CD8-positive, alpha-beta memory T cell (primary cell): ENCODE results near the gene RUBCN. TPM values are rescaled to one million over a fixed set of nuclear protein-coding genes. Genes with fewer than 3 reads are reported as not detected.
"Not testable (repeated sequence)": the region's sequence is repeated elsewhere in the genome, so short reads cannot be mapped to it uniquely, and the experiment has no call there.

ENCODE experiments used
- CTCF ChIA-PET: fragments of 350-600 bp; sonication (Branson Sonifier 250); formaldehyde crosslinking; loops from one replicate; lab custom pipeline; 2021; ENCODE audit warnings: antibody characterized with exemption; lab: Charles Lee
- POLR2A ChIA-PET: fragments of 350-600 bp; sonication (Branson Sonifier 250); formaldehyde crosslinking; loops from one replicate; lab custom pipeline; 2021; ENCODE audit warnings: antibody characterized with exemption; lab: Charles Lee
- DNase-seq, 5 donors: peaks; one replicate each; pipeline versions ENCODE4 v3.0.0 to v3.0.0-alpha.2; 2020 to 2022; ENCODE audit warnings: mixed read lengths in 1 of 5
- H3K27ac ChIP-seq: one replicate; pipeline ENCODE4 v1.7.0; 2013; ENCODE audit warnings: low read depth, mild to moderate bottlenecking, low read length, moderate library complexity
- H3K27me3 ChIP-seq: 2 replicates; pipeline ENCODE4 v1.7.0; 2013; ENCODE audit warnings: low read length, mild to moderate bottlenecking; ENCODE audit not compliant: insufficient read depth, poor library complexity, severe bottlenecking
- H3K36me3 ChIP-seq: 2 replicates; pipeline ENCODE4 v1.7.0; 2013; ENCODE audit warnings: mild to moderate bottlenecking, low read length, moderate library complexity; ENCODE audit not compliant: insufficient read depth
- H3K4me1 ChIP-seq: 2 replicates; pipeline ENCODE4 v1.7.0; 2013; ENCODE audit warnings: mild to moderate bottlenecking, low read length, moderate library complexity; ENCODE audit not compliant: insufficient read depth
- H3K4me3 ChIP-seq: 2 replicates; pipeline ENCODE4 v1.7.0; 2013; ENCODE audit warnings: mild to moderate bottlenecking, low read length
- H3K9me3 ChIP-seq: 2 replicates; pipeline ENCODE4 v1.7.0; 2013; ENCODE audit warnings: mild to moderate bottlenecking, low read length
- H3K27ac Mint-ChIP-seq, 8 donors: one replicate each; pipeline ENCODE4 v1.8.0; 2020 to 2021; ENCODE audit warnings: mixed read lengths in 8 of 8, mild to moderate bottlenecking in 6 of 8, inconsistent platforms in 3 of 8, moderate library complexity in 3 of 8
- H3K27me3 Mint-ChIP-seq, 2 donors: one replicate each; pipeline ENCODE4 v1.8.0; 2020 to 2021; ENCODE audit warnings: mixed read lengths in 2 of 2, mild to moderate bottlenecking in 1 of 2, moderate library complexity in 1 of 2
- H3K36me3 Mint-ChIP-seq, 3 donors: one replicate each; pipeline ENCODE4 v1.8.0; 2020 to 2021; ENCODE audit warnings: mixed read lengths in 3 of 3, inconsistent platforms in 1 of 3, mild to moderate bottlenecking in 1 of 3
- H3K4me1 Mint-ChIP-seq, 3 donors: one replicate each; pipeline ENCODE4 v1.8.0; 2020 to 2021; ENCODE audit warnings: mixed read lengths in 3 of 3, inconsistent platforms in 1 of 3, mild to moderate bottlenecking in 1 of 3
- H3K4me3 Mint-ChIP-seq, 7 donors: one replicate each; pipeline ENCODE4 v1.8.0; 2020 to 2021; ENCODE audit warnings: mixed read lengths in 7 of 7, mild to moderate bottlenecking in 6 of 7, moderate library complexity in 4 of 7, inconsistent platforms in 2 of 7
- H3K9me3 Mint-ChIP-seq, 5 donors: one replicate each; pipeline ENCODE4 v1.8.0; 2020 to 2022; ENCODE audit warnings: mixed read lengths in 5 of 5, mild to moderate bottlenecking in 3 of 5, moderate library complexity in 2 of 5, inconsistent platforms in 1 of 5
- polyA plus RNA-seq: library from polyadenylated mRNA; unstranded; fragments of 300-500 nt; fragmentation: Illumina TruSeq; gene quantifications from one replicate; pipeline ENCODE4 v1.2.3, GENCODE V29; 2021
- total RNA-seq, 2 experiments: library from RNA; stranded (reverse); gene quantifications; one replicate each; pipeline ENCODE4 v1.2.3, GENCODE V29; 2021

The RUBCN gene
- total and polyA plus RNA-seq, 3 experiments from 2014 or later, result 26.6 to 45.9 (median 43.2) TPM

DNA sequence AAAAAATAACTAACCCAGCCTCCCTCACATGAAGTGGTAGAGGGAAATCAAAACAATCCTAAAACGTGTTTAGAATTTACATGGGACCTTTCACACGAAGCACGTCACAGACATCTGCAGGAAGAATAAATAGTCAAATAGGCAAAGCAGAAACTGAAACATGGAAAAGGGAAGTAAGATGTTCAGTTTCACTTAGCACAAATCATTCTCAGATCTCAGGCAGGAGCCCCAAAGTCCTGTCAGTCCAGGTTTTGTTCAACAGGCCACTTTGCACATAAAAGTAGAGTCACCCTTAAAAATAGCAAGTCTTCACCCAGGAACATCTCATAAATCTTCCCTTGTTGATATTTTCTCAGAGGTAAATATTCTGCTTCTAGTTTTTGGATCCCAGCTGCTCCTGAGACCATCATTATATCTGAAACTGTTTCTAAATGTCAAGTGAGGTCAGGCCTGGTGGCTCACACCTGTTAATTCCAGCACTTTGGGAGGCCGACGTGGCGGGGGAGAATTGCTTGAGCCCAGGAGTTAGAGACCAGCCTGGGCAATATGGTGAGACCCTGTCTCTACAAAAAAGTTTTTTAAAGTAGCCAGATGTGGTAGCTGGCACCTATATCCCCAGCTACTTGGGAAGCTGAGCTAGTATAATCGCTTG lies 1.9 kb downstream of the RUBCN start:
- no peak for DNase-seq
- Mint-ChIP-seq H3K9me3 (no peaks in the 10 kb centered on the region), H3K4me1 (peaks cover 34 to 62% (median 48%) of the 10 kb centered on the region in 3 donors), H3K27me3 (no peaks in the 10 kb centered on the region), H3K4me3 (peak overlapping the region; percentile 45 to 99 (median 60)), H3K27ac (peak overlapping the region in 5 of 8 donors; percentile 30 to 82 (median 46)), H3K36me3 (peaks cover 0 to 20% (median 1%) of the 10 kb centered on the region in 3 donors)
- Histone ChIP-seq H3K27ac (no peak overlapping the region), H3K27me3 (no peaks in the 10 kb centered on the region), H3K9me3 (no peaks in the 10 kb centered on the region), H3K4me1 (peaks cover 18% of the 10 kb centered on the region), H3K4me3 (no peak overlapping the region), H3K36me3 (no peaks in the 10 kb centered on the region)
- ChIA-PET POLR2A (interaction anchor here (2.4 kb wide), 1 partner anchor 22 kb away, joined by 15 read pairs; no protein-coding TSS in a partner anchor), CTCF (interaction anchor here (1.4 kb wide), 1 partner anchor 8 kb away, joined by 4 read pairs; no protein-coding TSS in a partner anchor)

- no peak overlapping the region for H3K4me3 Mint-ChIP-seq
- peaks cover 4 to 24% (median 8%) of the 10 kb centered on the region in 3 donors for H3K36me3 Mint-ChIP-seq
- no peaks in the 10 kb centered on the region for H3K27me3 Mint-ChIP-seq
- no peak overlapping the region for H3K4me3 ChIP-seq
- no peaks in the 10 kb centered on the region for H3K27me3 ChIP-seq
- H3K9me3 ChIP-seq, result no peaks in the 10 kb centered on the region
- CTCF ChIA-PET, result interaction anchor here (0.7 to 1.8 kb wide), 4 partner anchors 10 to 20 kb away, joined by 3 to 5 read pairs (median 4); no protein-coding TSS in a partner anchor
- no peak overlapping the region for H3K27ac ChIP-seq
- peaks cover 40 to 69% (median 56%) of the 10 kb centered on the region in 3 donors for H3K4me1 Mint-ChIP-seq
- peaks cover 17% of the 10 kb centered on the region for H3K4me1 ChIP-seq
- no peak for DNase-seq
- no peak overlapping the region for H3K27ac Mint-ChIP-seq
- POLR2A ChIA-PET, result no interaction called here
- H3K9me3 Mint-ChIP-seq, result no peaks in the 10 kb centered on the region
- no peaks in the 10 kb centered on the region for H3K36me3 ChIP-seq
Observed at GRCh38 chr3:197733042-197733441, 3.7 kb downstream of the RUBCN start.

DNA sequence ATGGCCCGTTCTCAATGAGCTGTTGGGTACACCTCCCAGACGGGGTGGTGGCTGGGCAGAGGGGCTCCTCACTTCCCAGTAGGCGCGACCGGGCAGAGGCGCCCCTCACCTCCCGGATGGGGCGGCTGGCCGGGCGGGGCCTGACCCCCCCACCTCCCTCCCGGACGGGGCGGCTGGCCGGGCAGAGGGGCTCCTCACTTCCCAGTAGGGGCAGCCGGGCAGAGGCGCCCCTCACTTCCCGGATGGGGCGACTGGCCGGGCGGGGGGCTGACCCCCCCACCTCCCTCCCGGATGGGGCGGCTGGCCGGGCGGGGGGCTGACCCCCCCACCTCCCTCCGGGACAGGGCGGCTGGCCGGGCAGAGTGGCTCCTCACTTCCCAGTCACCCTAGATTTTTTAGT lies 5.2 kb downstream of the RUBCN start:
- H3K4me3 Mint-ChIP-seq, H3K27me3 Mint-ChIP-seq, H3K27ac Mint-ChIP-seq, H3K36me3 ChIP-seq, H3K9me3 ChIP-seq, H3K9me3 Mint-ChIP-seq, POLR2A ChIA-PET, H3K27me3 ChIP-seq, H3K27ac ChIP-seq, DNase-seq, H3K4me1 ChIP-seq, H3K4me3 ChIP-seq: not testable (repeated sequence)
- Mint-ChIP-seq H3K36me3 (peaks cover 4 to 29% (median 8%) of the 10 kb centered on the region in 3 donors), H3K4me1 (peaks cover 36 to 66% (median 48%) of the 10 kb centered on the region in 3 donors)
- CTCF ChIA-PET, result interaction anchor here (1.8 kb wide), 1 partner anchor 19 kb away, joined by 5 read pairs; no protein-coding TSS in a partner anchor

DNA sequence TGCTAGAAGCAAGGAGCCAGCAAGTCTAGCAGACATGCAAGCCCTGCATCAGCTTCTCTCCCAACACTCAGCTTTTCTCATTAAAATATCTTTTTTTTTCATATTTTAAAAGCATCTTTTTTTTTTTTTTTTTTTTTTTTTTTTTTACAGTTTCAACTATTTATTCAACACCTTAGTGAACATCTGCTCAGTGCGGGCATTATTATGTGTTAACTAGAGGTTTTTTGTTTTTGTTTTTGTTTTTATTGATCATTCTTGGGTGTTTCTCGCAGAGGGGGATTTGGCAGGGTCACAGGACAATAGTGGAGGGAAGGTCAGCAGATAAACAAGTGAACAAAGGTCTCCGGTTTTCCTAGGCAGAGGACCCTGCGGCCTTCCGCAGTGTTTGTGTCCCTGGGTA lies 5.9 kb downstream of the RUBCN start:
- POLR2A ChIA-PET, result not testable (repeated sequence)

GRCh38 chr3:197730200-197730599 lies 6.5 kb downstream of the RUBCN start:
- Histone ChIP-seq H3K36me3 (no peaks in the 10 kb centered on the region), H3K4me1 (no peaks in the 10 kb centered on the region), H3K27me3 (no peaks in the 10 kb centered on the region), H3K9me3 (no peaks in the 10 kb centered on the region), H3K27ac (no peak overlapping the region), H3K4me3 (no peak overlapping the region)
- ChIA-PET POLR2A (no interaction called here), CTCF (no interaction called here)
- Mint-ChIP-seq H3K9me3 (no peaks in the 10 kb centered on the region), H3K27ac (peak overlapping the region in 4 of 8 donors; percentile 37 to 47 (median 46)), H3K4me3 (peak overlapping the region in 1 of 7 donors; percentile 72), H3K36me3 (peaks cover 4 to 23% (median 8%) of the 10 kb centered on the region in 3 donors), H3K4me1 (peaks cover 33 to 62% (median 45%) of the 10 kb centered on the region in 3 donors), H3K27me3 (no peaks in the 10 kb centered on the region)
- peak in 1 of 5 donors; percentile 16 for DNase-seq

More for the DNA sequence above, 5.9 kb downstream of the RUBCN start:
- Mint-ChIP-seq H3K4me1 (peaks cover 35 to 63% (median 45%) of the 10 kb centered on the region in 3 donors), H3K27ac (peak overlapping the region in 1 of 8 donors; percentile 38), H3K4me3 (peak overlapping the region in 1 of 7 donors; percentile 46), H3K36me3 (peaks cover 4 to 23% (median 8%) of the 10 kb centered on the region in 3 donors)
- H3K36me3 ChIP-seq, H3K27ac ChIP-seq, CTCF ChIA-PET, H3K9me3 ChIP-seq, H3K27me3 ChIP-seq, H3K4me1 ChIP-seq, H3K27me3 Mint-ChIP-seq, DNase-seq, H3K9me3 Mint-ChIP-seq, H3K4me3 ChIP-seq: not testable (repeated sequence)

DNA sequence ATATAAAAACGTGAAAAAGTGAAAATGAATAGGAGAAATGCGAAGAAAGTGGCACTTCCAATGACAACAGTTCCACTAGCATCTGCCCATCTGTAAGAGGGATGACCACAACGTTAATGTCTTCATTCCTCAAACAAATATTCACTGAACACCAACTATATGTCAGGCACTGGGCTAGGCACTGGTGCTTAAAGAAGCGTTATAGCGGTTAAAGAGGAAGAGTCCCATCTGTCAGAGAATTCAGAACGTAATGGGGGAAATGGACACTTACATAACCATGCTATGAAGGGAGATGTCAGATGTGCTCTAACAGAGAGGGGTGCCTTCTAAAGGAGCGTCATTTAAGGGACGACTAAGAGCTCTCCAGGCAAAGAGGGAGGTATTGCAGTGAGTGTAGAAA lies 8.2 kb downstream of the RUBCN start:
- peak overlapping the region in 2 of 8 donors; percentile 4 to 59 for H3K27ac Mint-ChIP-seq
- Histone ChIP-seq H3K27me3 (no peaks in the 10 kb centered on the region), H3K36me3 (no peaks in the 10 kb centered on the region), H3K4me1 (no peaks in the 10 kb centered on the region), H3K27ac (no peak overlapping the region), H3K4me3 (no peak overlapping the region), H3K9me3 (no peaks in the 10 kb centered on the region)
- peaks cover 25 to 57% (median 36%) of the 10 kb centered on the region in 3 donors for H3K4me1 Mint-ChIP-seq
- ChIA-PET CTCF (interaction anchor here (0.7 to 2.0 kb wide), 2 partner anchors 9 to 20 kb away, joined by 4 read pairs; no protein-coding TSS in a partner anchor), POLR2A (no interaction called here)
- H3K9me3 Mint-ChIP-seq, result peaks cover 0 to 2% (median 0%) of the 10 kb centered on the region in 5 donors
- no peak for DNase-seq
- no peaks in the 10 kb centered on the region for H3K27me3 Mint-ChIP-seq
- H3K4me3 Mint-ChIP-seq, result no peak overlapping the region
- H3K36me3 Mint-ChIP-seq, result peaks cover 7 to 18% (median 8%) of the 10 kb centered on the region in 3 donors

DNA sequence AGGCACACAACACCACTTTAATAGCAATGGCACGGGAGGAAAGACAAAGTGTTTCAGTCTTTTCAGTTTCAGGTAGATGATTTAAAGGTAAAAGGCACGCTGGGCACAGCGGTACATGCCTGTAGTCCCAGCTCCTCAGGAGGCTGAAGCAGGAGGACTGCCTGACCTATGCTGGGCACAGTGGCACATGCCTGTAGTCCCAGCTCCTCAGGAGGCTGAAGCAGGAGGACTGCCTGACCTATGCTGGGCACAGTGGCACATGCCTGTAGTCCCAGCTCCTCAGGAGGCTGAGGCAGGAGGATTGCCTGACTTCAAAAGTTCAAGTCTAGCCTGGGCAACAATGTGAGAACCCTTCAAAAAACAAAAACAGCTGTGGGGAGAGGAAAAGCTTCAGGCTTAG lies 8.8 kb downstream of the RUBCN start:
- H3K36me3 Mint-ChIP-seq, result peaks cover 7 to 17% (median 8%) of the 10 kb centered on the region in 3 donors
- H3K27ac ChIP-seq, H3K4me3 Mint-ChIP-seq, H3K9me3 Mint-ChIP-seq, H3K4me1 ChIP-seq, H3K9me3 ChIP-seq, H3K27me3 Mint-ChIP-seq, DNase-seq, H3K27me3 ChIP-seq, H3K36me3 ChIP-seq, H3K4me3 ChIP-seq, POLR2A ChIA-PET: not testable (repeated sequence)
- H3K4me1 Mint-ChIP-seq, result peaks cover 24 to 52% (median 36%) of the 10 kb centered on the region in 3 donors
- peak overlapping the region in 1 of 8 donors; percentile 68 for H3K27ac Mint-ChIP-seq
- CTCF ChIA-PET, result interaction anchor here (0.7 to 2.0 kb wide), 3 partner anchors 7 to 20 kb away, joined by 4 read pairs; no protein-coding TSS in a partner anchor

- ChIA-PET CTCF (no interaction called here), POLR2A (no interaction called here)
- H3K27ac ChIP-seq, result no peak overlapping the region
- Mint-ChIP-seq H3K9me3 (peaks cover 0 to 6% (median 3%) of the 10 kb centered on the region in 5 donors), H3K27me3 (no peaks in the 10 kb centered on the region), H3K27ac (peak overlapping the region in 2 of 8 donors; percentile 23 to 64), H3K4me3 (no peak overlapping the region), H3K36me3 (peaks cover 7 to 34% (median 7%) of the 10 kb centered on the region in 3 donors), H3K4me1 (peaks cover 10 to 34% (median 16%) of the 10 kb centered on the region in 3 donors)
- no peak overlapping the region for H3K4me3 ChIP-seq
- no peak for DNase-seq
- H3K9me3 ChIP-seq, result no peaks in the 10 kb centered on the region
- H3K4me1 ChIP-seq, result no peaks in the 10 kb centered on the region
- no peaks in the 10 kb centered on the region for H3K27me3 ChIP-seq
- no peaks in the 10 kb centered on the region for H3K36me3 ChIP-seq
Observed at GRCh38 chr3:197722734-197723133, 14.0 kb downstream of the RUBCN start.
